Subcutaneous abdominal adipose tissue (tissue), 5 donors: ENCODE measurements around the gene NR1I2.
A peak's percentile ranks its signal among the peaks of the same experiment; 100 is the strongest.

Experiments
- H3K27ac ChIP-seq: one replicate; pipeline ENCODE4 v1.7.0; 2013; ENCODE audit warnings: low read depth, mild to moderate bottlenecking, inconsistent platforms, low read length, moderate library complexity
- H3K27me3 ChIP-seq, 5 donors: one replicate each; pipeline ENCODE4 v1.7.0; 2013; ENCODE audit warnings: low read length in 5 of 5, inconsistent platforms in 1 of 5; ENCODE audit not compliant: control insufficient read depth in 5 of 5, insufficient read depth in 4 of 5
- H3K36me3 ChIP-seq, 5 donors: one replicate each; pipeline ENCODE4 v1.7.0; 2013; ENCODE audit warnings: low read length in 5 of 5; ENCODE audit not compliant: control insufficient read depth in 5 of 5, insufficient read depth in 5 of 5
- H3K4me1 ChIP-seq, 5 donors: one replicate each; pipeline ENCODE4 v1.7.0; 2013; ENCODE audit warnings: low read length in 5 of 5, mild to moderate bottlenecking in 3 of 5, moderate library complexity in 1 of 5; ENCODE audit not compliant: control insufficient read depth in 5 of 5, insufficient read depth in 5 of 5
- H3K4me3 ChIP-seq, 5 donors: one replicate each; pipeline ENCODE4 v1.7.0; 2013; ENCODE audit warnings: low read length in 5 of 5, low read depth in 1 of 5
- H3K9ac ChIP-seq, 5 donors: one replicate each; pipeline ENCODE4 v1.7.0; 2013; ENCODE audit warnings: low read length in 5 of 5, mild to moderate bottlenecking in 4 of 5, moderate library complexity in 3 of 5
- H3K9me3 ChIP-seq, 5 donors: one replicate each; pipeline ENCODE4 v1.7.0; 2013; ENCODE audit warnings: low read length in 5 of 5; ENCODE audit not compliant: control insufficient read depth in 5 of 5
- donor health status: healthy.
- donor health status: healthy.
- donor health status: healthy.
- donor health status: healthy.
- donor health status: healthy.

Gene NR1I2

GRCh38 chr3:119795849-119796248 is 13.9 kb downstream of the NR1I2 start:
- H3K9me3 ChIP-seq: peaks cover 0 to under 1% (median 0%) of the 10 kb centered on the region in 5 donors
- H3K4me1 ChIP-seq: peaks cover 5 to 22% (median 13%) of the 10 kb centered on the region in 5 donors
- no peak overlapping the region for H3K9ac ChIP-seq
- no peaks in the 10 kb centered on the region for H3K27me3 ChIP-seq
- no peaks in the 10 kb centered on the region for H3K36me3 ChIP-seq
- H3K4me3 ChIP-seq: no peak overlapping the region
- no peak overlapping the region for H3K27ac ChIP-seq

DNA sequence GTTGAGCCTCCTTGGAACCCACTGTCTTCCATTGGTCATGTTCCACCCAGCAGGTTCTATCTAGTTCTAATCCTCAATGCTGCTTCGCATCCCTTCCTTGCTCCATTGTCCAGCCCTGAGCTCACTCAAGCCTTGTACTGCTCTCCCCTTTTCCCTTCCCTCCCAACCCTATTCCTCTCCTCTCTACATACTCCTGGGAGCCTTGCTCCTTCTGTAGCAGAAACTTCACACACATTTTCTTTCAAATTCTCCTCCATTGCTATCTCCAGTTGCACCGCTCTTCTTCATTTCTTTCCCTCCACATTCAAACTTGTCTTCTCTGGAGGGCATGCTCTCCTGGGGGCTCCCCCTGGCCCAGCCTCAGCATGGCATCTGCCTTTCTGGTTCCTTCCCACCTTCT is 14.5 kb downstream of the NR1I2 start:
- Histone ChIP-seq H3K9ac (no peak overlapping the region), H3K27ac (no peak overlapping the region)

DNA sequence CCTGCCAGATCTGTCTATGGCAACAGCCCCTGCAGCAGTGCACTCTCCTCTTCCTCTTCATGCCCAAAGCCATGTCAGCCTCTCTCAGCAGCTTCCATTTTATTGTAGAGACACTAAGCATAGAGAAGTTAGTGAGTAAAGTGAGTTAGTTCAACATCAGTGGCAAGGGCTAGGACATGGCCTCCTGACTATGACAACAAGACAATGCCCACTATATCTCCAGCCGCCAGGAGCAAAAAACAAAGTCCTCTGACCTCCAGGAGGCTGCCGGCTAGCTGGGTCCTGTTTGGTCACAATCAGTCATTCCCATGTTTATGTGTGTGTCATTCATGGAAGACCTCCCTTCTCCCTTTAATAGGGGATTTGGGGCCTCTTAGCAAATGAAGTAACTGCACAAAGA is 14.9 kb downstream of the NR1I2 start:
- H3K9me3 ChIP-seq: no peaks in the 10 kb centered on the region
- peaks cover 5 to 22% (median 13%) of the 10 kb centered on the region in 5 donors for H3K4me1 ChIP-seq
- no peak overlapping the region for H3K27ac ChIP-seq
- H3K9ac ChIP-seq: no peak overlapping the region
- H3K36me3 ChIP-seq: no peaks in the 10 kb centered on the region
- no peak overlapping the region for H3K4me3 ChIP-seq
- H3K27me3 ChIP-seq: no peaks in the 10 kb centered on the region

More for the DNA sequence above, 14.5 kb downstream of the NR1I2 start:
- H3K27me3 ChIP-seq: no peaks in the 10 kb centered on the region
- H3K4me1 ChIP-seq: peaks cover 5 to 22% (median 13%) of the 10 kb centered on the region in 5 donors
- no peak overlapping the region for H3K4me3 ChIP-seq
- no peaks in the 10 kb centered on the region for H3K9me3 ChIP-seq
- H3K36me3 ChIP-seq: no peaks in the 10 kb centered on the region

DNA sequence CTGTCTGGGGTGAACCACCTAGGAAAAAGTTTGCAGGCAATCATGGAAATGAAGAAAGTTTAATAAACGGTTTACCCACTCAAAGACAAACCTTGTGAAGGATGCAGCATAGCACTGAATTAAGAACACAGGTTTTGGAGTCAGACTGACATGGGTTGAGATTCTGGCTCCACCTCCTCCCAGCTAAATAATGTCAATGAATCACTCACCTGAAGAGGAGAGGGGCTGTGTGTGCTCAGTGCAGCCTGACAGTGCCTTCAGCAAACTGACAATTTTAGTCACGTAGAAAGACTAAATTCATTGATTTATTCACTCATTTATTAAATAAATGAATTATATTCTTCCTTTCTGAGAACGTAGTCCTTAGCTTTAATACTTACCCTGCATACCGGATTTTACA is 18.9 kb downstream of the NR1I2 start:
- H3K27ac ChIP-seq: no peak overlapping the region
- no peak overlapping the region for H3K9ac ChIP-seq
- H3K4me3 ChIP-seq: no peak overlapping the region
- H3K4me1 ChIP-seq: no peaks in the 10 kb centered on the region
- H3K9me3 ChIP-seq: no peaks in the 10 kb centered on the region
- H3K36me3 ChIP-seq: no peaks in the 10 kb centered on the region
- H3K27me3 ChIP-seq: no peaks in the 10 kb centered on the region

- no peaks in the 10 kb centered on the region for H3K36me3 ChIP-seq
- H3K27me3 ChIP-seq: peaks cover 0 to 8% (median 0%) of the 10 kb centered on the region in 5 donors
- no peaks in the 10 kb centered on the region for H3K9me3 ChIP-seq
- no peak overlapping the region for H3K4me3 ChIP-seq
- no peak overlapping the region for H3K27ac ChIP-seq
- H3K4me1 ChIP-seq: peaks cover 0 to 11% (median 10%) of the 10 kb centered on the region in 5 donors
- no peak overlapping the region for H3K9ac ChIP-seq
Observed at GRCh38 chr3:119808244-119808643, 26.3 kb downstream of the NR1I2 start.

DNA sequence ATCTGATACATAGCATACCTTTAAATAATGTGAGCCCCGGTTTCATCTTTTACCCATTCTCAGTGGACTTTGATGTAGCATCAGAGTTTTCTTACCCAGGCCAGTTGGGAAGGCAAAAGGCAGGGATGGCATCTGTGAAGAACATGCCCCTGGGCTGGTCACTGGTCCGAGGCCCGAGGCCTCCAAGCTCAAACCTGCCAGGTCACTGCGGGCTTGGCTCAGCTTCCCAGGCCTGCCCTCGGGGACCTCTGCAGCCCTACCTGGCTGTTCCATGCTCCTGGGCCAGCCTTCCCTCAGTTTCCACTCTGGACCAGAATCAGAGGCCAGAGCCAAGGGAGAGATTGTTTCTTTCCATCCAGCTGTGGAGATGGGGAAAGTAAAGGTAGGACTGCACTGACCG is 26.9 kb downstream of the NR1I2 start:
- H3K27ac ChIP-seq: no peak overlapping the region
- no peaks in the 10 kb centered on the region for H3K36me3 ChIP-seq
- no peak overlapping the region for H3K4me3 ChIP-seq
- H3K27me3 ChIP-seq: peaks cover 0 to 8% (median 2%) of the 10 kb centered on the region in 5 donors
- H3K9ac ChIP-seq: no peak overlapping the region
- peaks cover 0 to 11% (median 10%) of the 10 kb centered on the region in 5 donors for H3K4me1 ChIP-seq
- H3K9me3 ChIP-seq: no peaks in the 10 kb centered on the region

- Histone ChIP-seq H3K4me3 (peak overlapping the region; percentile 61 to 70 (median 66)), H3K9ac (peak overlapping the region in 4 of 5 donors; percentile 45 to 58 (median 52)), H3K27ac (no peak overlapping the region), H3K4me1 (peaks cover 0 to 11% (median 10%) of the 10 kb centered on the region in 5 donors), H3K27me3 (peaks cover 0 to 8% (median 5%) of the 10 kb centered on the region in 5 donors), H3K36me3 (no peaks in the 10 kb centered on the region), H3K9me3 (no peaks in the 10 kb centered on the region)
Observed at GRCh38 chr3:119809249-119810017, 27.5 kb downstream of the NR1I2 start.

DNA sequence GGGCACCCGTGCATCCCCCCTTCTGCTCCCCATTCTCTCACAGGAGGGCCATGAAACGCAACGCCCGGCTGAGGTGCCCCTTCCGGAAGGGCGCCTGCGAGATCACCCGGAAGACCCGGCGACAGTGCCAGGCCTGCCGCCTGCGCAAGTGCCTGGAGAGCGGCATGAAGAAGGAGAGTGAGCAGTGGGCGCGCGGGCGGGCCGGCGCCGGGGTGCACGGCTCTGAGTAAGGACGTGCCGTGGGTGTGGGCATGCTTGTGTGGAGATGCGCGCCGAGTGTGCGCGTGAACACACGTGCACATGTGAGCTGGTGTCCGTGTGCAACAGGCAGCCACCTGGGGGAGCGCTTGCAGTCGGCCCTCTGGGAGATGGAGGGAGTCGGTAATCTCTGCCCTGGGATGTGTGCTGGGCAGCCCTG is 28.1 kb downstream of the NR1I2 start:
- Histone ChIP-seq H3K4me1 (peaks cover 0 to 11% (median 10%) of the 10 kb centered on the region in 5 donors), H3K4me3 (peak overlapping the region; percentile 36 to 70 (median 62)), H3K9ac (peak overlapping the region in 4 of 5 donors; percentile 45 to 58 (median 52)), H3K9me3 (no peaks in the 10 kb centered on the region), H3K27ac (no peak overlapping the region), H3K27me3 (peaks cover 0 to 13% (median 5%) of the 10 kb centered on the region in 5 donors), H3K36me3 (no peaks in the 10 kb centered on the region)

DNA sequence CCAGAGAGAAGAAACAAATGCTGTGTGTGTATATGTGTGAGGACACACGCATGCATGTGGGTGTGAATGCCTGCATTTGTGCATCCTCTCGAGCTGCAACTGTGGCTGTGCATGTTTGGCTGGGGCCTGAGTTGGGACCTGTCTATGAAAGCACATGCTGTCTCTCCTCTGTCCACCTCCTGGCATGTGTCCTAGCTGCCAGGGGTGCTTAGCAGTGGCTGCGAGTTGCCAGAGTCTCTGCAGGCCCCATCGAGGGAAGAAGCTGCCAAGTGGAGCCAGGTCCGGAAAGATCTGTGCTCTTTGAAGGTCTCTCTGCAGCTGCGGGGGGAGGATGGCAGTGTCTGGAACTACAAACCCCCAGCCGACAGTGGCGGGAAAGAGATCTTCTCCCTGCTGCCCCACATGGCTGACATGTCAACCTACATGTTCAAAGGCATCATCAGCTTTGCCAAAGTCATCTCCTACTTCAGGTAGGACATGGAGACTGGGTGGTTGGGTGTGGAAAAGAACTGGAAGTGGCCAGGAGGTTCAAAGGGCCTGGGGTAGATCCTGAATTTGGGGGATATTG is 30.7 kb downstream of the NR1I2 start:
- peaks cover 0 to 11% (median 10%) of the 10 kb centered on the region in 5 donors for H3K4me1 ChIP-seq
- peaks cover 7 to 17% (median 8%) of the 10 kb centered on the region in 5 donors for H3K27me3 ChIP-seq
- H3K9me3 ChIP-seq: no peaks in the 10 kb centered on the region
- no peak overlapping the region for H3K9ac ChIP-seq
- H3K27ac ChIP-seq: no peak overlapping the region
- H3K4me3 ChIP-seq: no peak overlapping the region
- H3K36me3 ChIP-seq: no peaks in the 10 kb centered on the region

DNA sequence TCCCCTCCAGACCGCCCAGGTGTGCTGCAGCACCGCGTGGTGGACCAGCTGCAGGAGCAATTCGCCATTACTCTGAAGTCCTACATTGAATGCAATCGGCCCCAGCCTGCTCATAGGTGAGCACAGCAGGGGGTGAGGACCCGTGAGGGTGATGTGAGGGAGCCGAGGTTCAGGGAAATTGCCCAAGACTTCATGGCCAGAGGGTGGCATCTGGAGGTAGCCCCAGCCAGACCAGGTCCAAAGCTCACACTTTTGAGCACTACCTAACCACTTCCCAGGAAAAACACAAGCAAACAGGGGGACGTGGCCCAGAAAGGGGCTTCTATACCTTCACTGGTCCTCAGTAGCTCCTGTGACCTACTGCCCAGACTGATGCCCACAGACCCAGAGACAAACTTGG is 33.8 kb downstream of the NR1I2 start:
- no peak overlapping the region for H3K4me3 ChIP-seq
- no peaks in the 10 kb centered on the region for H3K9me3 ChIP-seq
- H3K27me3 ChIP-seq: peaks cover 7 to 17% (median 8%) of the 10 kb centered on the region in 5 donors
- H3K9ac ChIP-seq: no peak overlapping the region
- no peaks in the 10 kb centered on the region for H3K36me3 ChIP-seq
- H3K4me1 ChIP-seq: no peaks in the 10 kb centered on the region
- H3K27ac ChIP-seq: no peak overlapping the region
